HepG2 (cell line): ENCODE measurements around the gene SLC45A2. TPM values are rescaled to one million over a fixed set of nuclear protein-coding genes. Genes with fewer than 3 reads are reported as not detected.
A peak's percentile ranks its signal among the peaks of the same experiment; 100 is the strongest.

Experiments
- ETV6 ChIP-seq: sonication (generic); formaldehyde crosslinking; conservative IDR thresholded peaks from 2 replicates; pipeline ENCODE4 v1.4.0; 2020; ENCODE audit warnings: missing genetic modification reagents
- GABPB1 ChIP-seq: IDR thresholded peaks from 2 replicates; pipeline ENCODE4 v1.6.1; 2016; ENCODE audit warnings: mild to moderate bottlenecking, missing genetic modification reagents, moderate library complexity, missing compliant biosample characterization
- KDM2A ChIP-seq: sonication (generic); formaldehyde crosslinking; IDR thresholded peaks from 2 replicates; pipeline ENCODE4 v1.4.0; 2020; ENCODE audit warnings: low read depth, missing genetic modification reagents, borderline replicate concordance
- MBNL3 ChIP-seq: fragments of 250-450 bp; sonication (Bioruptor Pico); conservative IDR thresholded peaks from 2 replicates; pipeline ENCODE4 v1.8.0; 2022; ENCODE audit warnings: mild to moderate bottlenecking, inconsistent platforms
- MED13 ChIP-seq: sonication (generic); formaldehyde crosslinking; IDR thresholded peaks from 2 replicates; pipeline ENCODE4 v1.5.0; 2020; ENCODE audit warnings: missing genetic modification reagents
- MTF1 ChIP-seq: sonication (generic); formaldehyde crosslinking; IDR thresholded peaks from 2 replicates; pipeline ENCODE4 v1.5.0; 2020; ENCODE audit warnings: missing genetic modification reagents
- MXD3 ChIP-seq: IDR thresholded peaks from 2 replicates; pipeline ENCODE4 v1.6.1; 2016; ENCODE audit warnings: mild to moderate bottlenecking, missing biosample characterization, missing genetic modification reagents
- TBX3 ChIP-seq: fragments of 450-650 bp; IDR thresholded peaks from 2 replicates; pipeline ENCODE4 v1.6.1; 2017; ENCODE audit warnings: antibody characterized with exemption, mild to moderate bottlenecking, inconsistent platforms, borderline replicate concordance
- ZBTB14 ChIP-seq: sonication (generic); formaldehyde crosslinking; IDR thresholded peaks from 2 replicates; pipeline ENCODE4 v1.4.0; 2020; ENCODE audit warnings: missing genetic modification reagents
- ZBTB20 ChIP-seq: sonication (generic); formaldehyde crosslinking; IDR thresholded peaks from 2 replicates; pipeline ENCODE4 v1.8.1; 2023; ENCODE audit warnings: missing genetic modification reagents, low read depth, mild to moderate bottlenecking, borderline replicate concordance
- ZNF274 ChIP-seq: sonication (generic); formaldehyde crosslinking; IDR thresholded peaks from 2 replicates; pipeline ENCODE4 v1.5.1; 2020; ENCODE audit warnings: mild to moderate bottlenecking, missing genetic modification reagents
- polyA plus RNA-seq, 8 experiments: library from polyadenylated mRNA; depleted of rRNA in 3 of 8; stranded (reverse) in 7 of 8; unstranded in 1 of 8; fragments of >200 nt; fragmentation: Illumina TruSeq in 4 of 8; extraction: Trizol in 4 of 8; gene quantifications; 2 replicates each; pipeline versions ENCODE4 v1.2.1 to v1.2.3, GENCODE V29; 2011 to 2016; ENCODE audit warnings: low read depth in 4 of 8, missing spikeins in 1 of 8, mixed read lengths in 1 of 8; ENCODE audit not compliant: insufficient read depth in 1 of 8
- total RNA-seq, 5 experiments: library from RNA; depleted of rRNA; stranded (reverse); fragments of >200 nt; fragmentation: Illumina TruSeq; extraction: Trizol; gene quantifications; 2 replicates each; pipeline ENCODE4 v1.2.3, GENCODE V29; 2016; ENCODE audit warnings: low read depth in 1 of 5
- TF ChIP-seq, protein P1 (sequence below): sonication (generic); formaldehyde crosslinking; IDR thresholded peaks from 2 replicates; pipeline ENCODE4 v1.5.1; 2020; ENCODE audit warnings: mild to moderate bottlenecking, missing genetic modification reagents, moderate library complexity
- TF ChIP-seq, protein P2 (sequence below): sonication (generic); formaldehyde crosslinking; IDR thresholded peaks from 2 replicates; pipeline ENCODE4 v1.4.0; 2020; ENCODE audit warnings: missing genetic modification reagents
- TF ChIP-seq, protein P3 (sequence below): IDR thresholded peaks from 2 replicates; pipeline ENCODE4 v1.6.1; 2016; ENCODE audit warnings: low read depth, borderline replicate concordance
- TF ChIP-seq, protein P4 (sequence below): sonication (generic); formaldehyde crosslinking; IDR thresholded peaks from 2 replicates; pipeline ENCODE4 v1.4.0; 2020; ENCODE audit warnings: missing genetic modification reagents

Gene SLC45A2
- total and polyA plus RNA-seq, 2 of the 13 experiments (the other 11 are each of a cell fraction or from before 2014, with no cell fraction given) = 0.22 to 0.24 TPM

DNA sequence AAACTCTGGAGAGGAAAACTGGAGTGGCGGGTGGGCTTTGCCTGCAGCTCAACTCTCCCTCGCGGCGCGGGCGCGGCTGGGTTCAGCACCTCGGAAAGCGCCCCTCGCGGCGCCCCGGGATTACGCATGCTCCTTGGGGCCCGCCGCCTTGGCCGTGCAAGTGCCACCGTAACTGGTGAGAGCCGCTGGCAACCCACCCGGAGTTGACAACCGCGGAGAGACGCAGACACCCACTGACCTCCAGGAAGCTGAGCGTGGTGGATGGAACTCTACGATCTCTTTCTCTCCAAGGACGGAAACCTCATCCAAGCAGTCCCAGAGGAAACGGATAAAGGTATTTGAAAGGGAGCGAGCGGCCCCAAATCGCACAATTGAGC, 48.5 kb downstream of the SLC45A2 start (continued):
- TF ChIP-seq, protein P1, sequence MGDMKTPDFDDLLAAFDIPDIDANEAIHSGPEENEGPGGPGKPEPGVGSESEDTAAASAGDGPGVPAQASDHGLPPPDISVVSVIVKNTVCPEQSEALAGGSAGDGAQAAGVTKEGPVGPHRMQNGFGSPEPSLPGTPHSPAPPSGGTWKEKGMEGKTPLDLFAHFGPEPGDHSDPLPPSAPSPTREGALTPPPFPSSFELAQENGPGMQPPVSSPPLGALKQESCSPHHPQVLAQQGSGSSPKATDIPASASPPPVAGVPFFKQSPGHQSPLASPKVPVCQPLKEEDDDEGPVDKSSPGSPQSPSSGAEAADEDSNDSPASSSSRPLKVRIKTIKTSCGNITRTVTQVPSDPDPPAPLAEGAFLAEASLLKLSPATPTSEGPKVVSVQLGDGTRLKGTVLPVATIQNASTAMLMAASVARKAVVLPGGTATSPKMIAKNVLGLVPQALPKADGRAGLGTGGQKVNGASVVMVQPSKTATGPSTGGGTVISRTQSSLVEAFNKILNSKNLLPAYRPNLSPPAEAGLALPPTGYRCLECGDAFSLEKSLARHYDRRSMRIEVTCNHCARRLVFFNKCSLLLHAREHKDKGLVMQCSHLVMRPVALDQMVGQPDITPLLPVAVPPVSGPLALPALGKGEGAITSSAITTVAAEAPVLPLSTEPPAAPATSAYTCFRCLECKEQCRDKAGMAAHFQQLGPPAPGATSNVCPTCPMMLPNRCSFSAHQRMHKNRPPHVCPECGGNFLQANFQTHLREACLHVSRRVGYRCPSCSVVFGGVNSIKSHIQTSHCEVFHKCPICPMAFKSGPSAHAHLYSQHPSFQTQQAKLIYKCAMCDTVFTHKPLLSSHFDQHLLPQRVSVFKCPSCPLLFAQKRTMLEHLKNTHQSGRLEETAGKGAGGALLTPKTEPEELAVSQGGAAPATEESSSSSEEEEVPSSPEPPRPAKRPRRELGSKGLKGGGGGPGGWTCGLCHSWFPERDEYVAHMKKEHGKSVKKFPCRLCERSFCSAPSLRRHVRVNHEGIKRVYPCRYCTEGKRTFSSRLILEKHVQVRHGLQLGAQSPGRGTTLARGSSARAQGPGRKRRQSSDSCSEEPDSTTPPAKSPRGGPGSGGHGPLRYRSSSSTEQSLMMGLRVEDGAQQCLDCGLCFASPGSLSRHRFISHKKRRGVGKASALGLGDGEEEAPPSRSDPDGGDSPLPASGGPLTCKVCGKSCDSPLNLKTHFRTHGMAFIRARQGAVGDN (CRISPR knock-in tag) = peak; percentile 23
- TF ChIP-seq KDM2A (CRISPR knock-in tag) (peak; percentile 37; the same call in 1 of the 2 replicates), MTF1 (CRISPR knock-in tag) (peak; percentile 50; the same call in 1 of the 2 replicates), ETV6 (CRISPR knock-in tag) (no peak), MXD3 (CRISPR knock-in tag) (0 out of 2 replicates have a peak, but pooled peaks have one; percentile 59), TBX3 (no peak), ZNF274 (CRISPR knock-in tag) (0 out of 2 replicates have a peak, but pooled peaks have one; percentile 29), GABPB1 (peak; percentile 37; the same call in 1 of the 2 replicates), MBNL3 (no peak), ZBTB14 (CRISPR knock-in tag) (no peak), ZBTB20 (CRISPR knock-in tag) (no peak), MED13 (CRISPR knock-in tag) (0 out of 2 replicates have a peak, but pooled peaks have one; percentile 29)
- TF ChIP-seq, protein P2, sequence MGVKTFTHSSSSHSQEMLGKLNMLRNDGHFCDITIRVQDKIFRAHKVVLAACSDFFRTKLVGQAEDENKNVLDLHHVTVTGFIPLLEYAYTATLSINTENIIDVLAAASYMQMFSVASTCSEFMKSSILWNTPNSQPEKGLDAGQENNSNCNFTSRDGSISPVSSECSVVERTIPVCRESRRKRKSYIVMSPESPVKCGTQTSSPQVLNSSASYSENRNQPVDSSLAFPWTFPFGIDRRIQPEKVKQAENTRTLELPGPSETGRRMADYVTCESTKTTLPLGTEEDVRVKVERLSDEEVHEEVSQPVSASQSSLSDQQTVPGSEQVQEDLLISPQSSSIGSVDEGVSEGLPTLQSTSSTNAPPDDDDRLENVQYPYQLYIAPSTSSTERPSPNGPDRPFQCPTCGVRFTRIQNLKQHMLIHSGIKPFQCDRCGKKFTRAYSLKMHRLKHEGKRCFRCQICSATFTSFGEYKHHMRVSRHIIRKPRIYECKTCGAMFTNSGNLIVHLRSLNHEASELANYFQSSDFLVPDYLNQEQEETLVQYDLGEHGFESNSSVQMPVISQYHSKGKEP (CRISPR knock-in tag) = 0 out of 2 replicates have a peak, but pooled peaks have one; percentile 57
- TF ChIP-seq, protein P3, sequence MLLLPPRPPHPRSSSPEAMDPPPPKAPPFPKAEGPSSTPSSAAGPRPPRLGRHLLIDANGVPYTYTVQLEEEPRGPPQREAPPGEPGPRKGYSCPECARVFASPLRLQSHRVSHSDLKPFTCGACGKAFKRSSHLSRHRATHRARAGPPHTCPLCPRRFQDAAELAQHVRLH = no peak
- TF ChIP-seq, protein P4, sequence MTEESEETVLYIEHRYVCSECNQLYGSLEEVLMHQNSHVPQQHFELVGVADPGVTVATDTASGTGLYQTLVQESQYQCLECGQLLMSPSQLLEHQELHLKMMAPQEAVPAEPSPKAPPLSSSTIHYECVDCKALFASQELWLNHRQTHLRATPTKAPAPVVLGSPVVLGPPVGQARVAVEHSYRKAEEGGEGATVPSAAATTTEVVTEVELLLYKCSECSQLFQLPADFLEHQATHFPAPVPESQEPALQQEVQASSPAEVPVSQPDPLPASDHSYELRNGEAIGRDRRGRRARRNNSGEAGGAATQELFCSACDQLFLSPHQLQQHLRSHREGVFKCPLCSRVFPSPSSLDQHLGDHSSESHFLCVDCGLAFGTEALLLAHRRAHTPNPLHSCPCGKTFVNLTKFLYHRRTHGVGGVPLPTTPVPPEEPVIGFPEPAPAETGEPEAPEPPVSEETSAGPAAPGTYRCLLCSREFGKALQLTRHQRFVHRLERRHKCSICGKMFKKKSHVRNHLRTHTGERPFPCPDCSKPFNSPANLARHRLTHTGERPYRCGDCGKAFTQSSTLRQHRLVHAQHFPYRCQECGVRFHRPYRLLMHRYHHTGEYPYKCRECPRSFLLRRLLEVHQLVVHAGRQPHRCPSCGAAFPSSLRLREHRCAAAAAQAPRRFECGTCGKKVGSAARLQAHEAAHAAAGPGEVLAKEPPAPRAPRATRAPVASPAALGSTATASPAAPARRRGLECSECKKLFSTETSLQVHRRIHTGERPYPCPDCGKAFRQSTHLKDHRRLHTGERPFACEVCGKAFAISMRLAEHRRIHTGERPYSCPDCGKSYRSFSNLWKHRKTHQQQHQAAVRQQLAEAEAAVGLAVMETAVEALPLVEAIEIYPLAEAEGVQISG (CRISPR knock-in tag) = peak; percentile 32; the same call in 1 of the 2 replicates
